Effector memory CD8-positive, alpha-beta T cell (primary cell): Measurements from ENCODE around the gene RAI1.
"Not testable (repeated sequence)": the region's sequence is repeated elsewhere in the genome, so short reads cannot be mapped to it uniquely, and the experiment has no call there.

Experiments used
- ATAC-seq: fragments of 150-1000 bp; cut with Tn5 transposase; replicated peaks from 2 replicates; pipeline ENCODE4 v1.10.0; 2021; ENCODE audit warnings: mild to moderate bottlenecking, moderate library complexity
- DNase-seq, 3 experiments: peaks; one replicate each; pipeline ENCODE4 v3.0.0; 2021
- H3K27ac Mint-ChIP-seq, 2 donors: one replicate each; pipeline ENCODE4 v1.8.0; 2022; ENCODE audit warnings: mild to moderate bottlenecking in 2 of 2, mixed read lengths in 2 of 2, moderate library complexity in 2 of 2
- H3K27me3 Mint-ChIP-seq, 2 donors: one replicate each; pipeline ENCODE4 v1.8.0; 2022; ENCODE audit warnings: mixed read lengths in 2 of 2
- H3K36me3 Mint-ChIP-seq: one replicate; pipeline ENCODE4 v1.8.0; 2022; ENCODE audit warnings: mild to moderate bottlenecking, moderate library complexity, mixed read lengths; ENCODE audit not compliant: insufficient read depth
- H3K4me1 Mint-ChIP-seq, 2 donors: one replicate each; pipeline ENCODE4 v1.8.0; 2022; ENCODE audit warnings: low read depth in 2 of 2, mixed read lengths in 2 of 2
- H3K4me3 Mint-ChIP-seq, 2 donors: one replicate each; pipeline ENCODE4 v1.8.0; 2022; ENCODE audit warnings: mild to moderate bottlenecking in 2 of 2, mixed read lengths in 2 of 2, moderate library complexity in 2 of 2
- H3K9me3 Mint-ChIP-seq, 2 donors: one replicate each; pipeline ENCODE4 v1.8.0; 2022; ENCODE audit warnings: mixed read lengths in 2 of 2

The RAI1 gene

GRCh38 chr17:17800504-17801021, 119.3 kb downstream of the RAI1 start:
- no peaks in the 10 kb centered on the region for H3K4me1 Mint-ChIP-seq
- peaks cover 13% of the 10 kb centered on the region for H3K36me3 Mint-ChIP-seq
- no peak for DNase-seq
- H3K27me3 Mint-ChIP-seq = no peaks in the 10 kb centered on the region
- H3K4me3 Mint-ChIP-seq = no peak overlapping the region
- no peak for ATAC-seq
- no peak overlapping the region for H3K27ac Mint-ChIP-seq
- H3K9me3 Mint-ChIP-seq = no peaks in the 10 kb centered on the region

GRCh38 chr17:17801800-17802481, 120.7 kb downstream of the RAI1 start:
- no peak for ATAC-seq
- no peaks in the 10 kb centered on the region for H3K4me1 Mint-ChIP-seq
- peak overlapping the region in 1 of 2 donors; percentile 78 for H3K27ac Mint-ChIP-seq
- peaks cover 19% of the 10 kb centered on the region for H3K36me3 Mint-ChIP-seq
- no peaks in the 10 kb centered on the region for H3K9me3 Mint-ChIP-seq
- H3K27me3 Mint-ChIP-seq = no peaks in the 10 kb centered on the region
- no peak overlapping the region for H3K4me3 Mint-ChIP-seq
- no peak for DNase-seq

DNA sequence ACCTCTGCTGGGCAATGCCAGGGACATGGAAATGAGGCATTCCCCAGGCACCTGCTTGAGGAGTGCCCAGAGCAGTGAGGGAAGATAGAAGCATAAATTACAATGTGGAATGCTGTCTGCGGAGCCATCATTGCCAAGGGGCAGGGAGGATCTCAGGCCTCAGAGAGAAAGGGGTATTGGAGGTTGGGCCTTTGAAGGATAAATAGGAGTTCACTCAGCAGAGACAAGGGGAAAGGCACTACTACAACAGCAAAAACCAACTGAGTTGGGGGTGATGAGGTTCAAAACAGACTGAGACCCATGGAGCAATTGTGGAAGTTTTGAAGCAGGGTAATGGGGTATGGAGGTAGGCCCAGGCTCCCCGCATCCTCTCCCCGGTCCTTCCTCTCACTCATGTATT, 122.7 kb downstream of the RAI1 start:
- DNase-seq (no peak), ATAC-seq (no peak)
- Mint-ChIP-seq H3K36me3 (peaks cover 30% of the 10 kb centered on the region), H3K9me3 (no peaks in the 10 kb centered on the region), H3K27ac (peak overlapping the region; percentile 13 to 42), H3K4me3 (peak overlapping the region in 1 of 2 donors; percentile 0), H3K4me1 (peaks cover 0 to 5% of the 10 kb centered on the region in 2 donors), H3K27me3 (no peaks in the 10 kb centered on the region)

DNA sequence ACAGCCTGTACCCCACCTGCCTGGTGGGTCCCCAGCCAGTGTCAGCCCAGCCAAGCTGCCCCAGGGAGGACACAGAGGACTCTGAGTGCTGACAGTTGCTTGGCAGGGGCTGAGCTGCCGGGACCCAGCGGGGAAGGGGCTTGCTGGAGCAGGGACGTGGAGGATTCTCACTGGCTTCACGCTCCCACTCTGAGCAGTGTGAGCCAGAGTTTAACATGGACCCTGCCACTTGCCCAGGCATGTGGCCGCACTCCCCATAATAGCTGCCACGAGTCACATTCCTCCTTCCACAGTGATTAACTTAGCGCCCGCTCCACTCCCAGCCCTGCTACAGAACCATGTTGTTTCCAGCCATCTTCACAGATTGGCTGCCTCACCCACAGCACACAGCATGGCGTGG, 124.3 kb downstream of the RAI1 start:
- ATAC-seq (no peak), DNase-seq (no peak)
- H3K4me1 Mint-ChIP-seq = peaks cover 0 to 5% of the 10 kb centered on the region in 2 donors
- no peak overlapping the region for H3K4me3 Mint-ChIP-seq
- peak overlapping the region in 1 of 2 donors; percentile 60 for H3K27ac Mint-ChIP-seq
- peaks cover 44% of the 10 kb centered on the region for H3K36me3 Mint-ChIP-seq
- no peaks in the 10 kb centered on the region for H3K27me3 Mint-ChIP-seq
- no peaks in the 10 kb centered on the region for H3K9me3 Mint-ChIP-seq

- peak overlapping the region in 1 of 2 donors; percentile 60 for H3K27ac Mint-ChIP-seq
- H3K4me3 Mint-ChIP-seq = no peak overlapping the region
- DNase-seq (no peak), ATAC-seq (no peak)
- H3K36me3 Mint-ChIP-seq = peaks cover 49% of the 10 kb centered on the region
- H3K27me3 Mint-ChIP-seq = no peaks in the 10 kb centered on the region
- peaks cover 0 to 5% of the 10 kb centered on the region in 2 donors for H3K4me1 Mint-ChIP-seq
- no peaks in the 10 kb centered on the region for H3K9me3 Mint-ChIP-seq
Observed at GRCh38 chr17:17806035-17806434, 124.8 kb downstream of the RAI1 start.

DNA sequence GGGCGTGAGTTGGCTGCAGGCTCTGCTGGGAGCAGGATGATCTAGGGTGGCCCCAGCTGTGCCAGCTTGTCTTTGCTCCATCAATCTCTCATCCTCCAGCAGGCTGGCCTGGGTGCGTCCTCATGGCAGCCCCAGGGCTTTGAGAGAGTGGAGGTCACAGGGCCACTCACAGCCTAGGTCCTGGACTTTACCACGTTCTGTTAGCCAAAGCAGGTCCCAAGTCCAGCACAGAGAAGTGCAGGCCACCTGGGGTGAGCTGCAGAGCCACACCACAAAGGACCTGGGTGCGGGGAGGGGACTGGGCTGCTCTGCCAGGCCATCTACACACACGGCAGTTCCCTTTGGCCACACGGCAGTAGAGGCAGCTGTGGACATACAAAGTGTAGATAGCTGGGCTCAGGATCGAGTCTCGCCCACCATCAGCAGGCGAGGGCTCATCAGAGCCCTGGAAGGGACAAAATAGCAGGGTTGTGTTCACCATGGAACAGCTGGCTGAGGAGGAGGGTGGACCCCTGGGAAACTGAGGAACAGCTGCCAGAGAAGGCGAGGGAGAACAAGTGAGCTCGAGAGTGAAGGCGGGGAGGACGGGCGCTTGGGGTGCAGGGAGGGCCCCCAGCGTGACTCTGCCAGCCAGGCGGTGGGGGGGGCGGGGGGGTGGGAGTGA, 125.5 kb downstream of the RAI1 start:
- H3K9me3 Mint-ChIP-seq = no peaks in the 10 kb centered on the region
- ATAC-seq = no peak

DNA sequence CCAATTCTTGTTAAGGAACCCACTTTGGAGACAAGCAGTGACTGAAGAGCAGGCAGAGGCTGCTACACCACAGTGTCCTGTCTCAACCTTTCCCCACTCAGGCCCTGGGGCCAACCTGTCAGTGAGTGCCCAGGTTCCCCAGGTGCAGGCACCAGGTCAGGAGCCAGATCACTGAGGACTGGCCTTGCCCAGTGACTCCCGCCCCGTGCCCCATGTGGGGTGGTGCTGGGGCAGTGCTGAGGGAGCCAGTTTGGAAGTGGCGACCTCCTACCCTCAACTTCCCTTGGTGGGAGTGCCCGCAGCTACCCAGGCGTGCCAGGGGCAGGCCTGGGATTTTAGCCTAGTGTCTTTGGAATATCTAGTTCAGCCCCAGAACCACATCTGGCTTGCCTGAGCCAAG, 126.2 kb downstream of the RAI1 start:
- H3K36me3 Mint-ChIP-seq = peaks cover 57% of the 10 kb centered on the region
- no peaks in the 10 kb centered on the region for H3K9me3 Mint-ChIP-seq
- peak overlapping the region; percentile 37 to 49 for H3K27ac Mint-ChIP-seq
- ATAC-seq = no peak
- no peaks in the 10 kb centered on the region for H3K27me3 Mint-ChIP-seq
- H3K4me3 Mint-ChIP-seq = no peak overlapping the region
- no peak for DNase-seq
- peaks cover 0 to 5% of the 10 kb centered on the region in 2 donors for H3K4me1 Mint-ChIP-seq

More for the DNA sequence above, 125.5 kb downstream of the RAI1 start:
- Mint-ChIP-seq H3K36me3 (peaks cover 54% of the 10 kb centered on the region), H3K27me3 (no peaks in the 10 kb centered on the region), H3K4me1 (peaks cover 0 to 5% of the 10 kb centered on the region in 2 donors), H3K27ac (peak overlapping the region in 1 of 2 donors; percentile 60), H3K4me3 (no peak overlapping the region)
- no peak for DNase-seq

- not testable (repeated sequence) for H3K4me1 Mint-ChIP-seq, ATAC-seq, H3K4me3 Mint-ChIP-seq, DNase-seq, H3K9me3 Mint-ChIP-seq, H3K27me3 Mint-ChIP-seq
- Mint-ChIP-seq H3K27ac (peak overlapping the region; percentile 37 to 49), H3K36me3 (peaks cover 58% of the 10 kb centered on the region)
Observed at GRCh38 chr17:17808200-17808599, 126.9 kb downstream of the RAI1 start.

- peak; percentile 13 for ATAC-seq
- peak overlapping the region; percentile 53 to 54 for H3K4me3 Mint-ChIP-seq
Observed at GRCh38 chr17:17808706-17809432, 127.6 kb downstream of the RAI1 start.

GRCh38 chr17:17809531-17810083, 128.3 kb downstream of the RAI1 start:
- Mint-ChIP-seq H3K9me3 (no peaks in the 10 kb centered on the region), H3K27ac (peak overlapping the region in 1 of 2 donors; percentile 80), H3K4me3 (no peak overlapping the region), H3K4me1 (peaks cover 0 to 8% of the 10 kb centered on the region in 2 donors), H3K36me3 (peaks cover 67% of the 10 kb centered on the region), H3K27me3 (no peaks in the 10 kb centered on the region)
- DNase-seq (no peak), ATAC-seq (no peak)

More at GRCh38 chr17:17808706-17809432, 127.6 kb downstream of the RAI1 start:
- Mint-ChIP-seq H3K9me3 (no peaks in the 10 kb centered on the region), H3K27ac (peak overlapping the region; percentile 47 to 60), H3K27me3 (no peaks in the 10 kb centered on the region), H3K36me3 (peaks cover 62% of the 10 kb centered on the region), H3K4me1 (peaks cover 0 to 8% of the 10 kb centered on the region in 2 donors)
- no peak for DNase-seq

DNA sequence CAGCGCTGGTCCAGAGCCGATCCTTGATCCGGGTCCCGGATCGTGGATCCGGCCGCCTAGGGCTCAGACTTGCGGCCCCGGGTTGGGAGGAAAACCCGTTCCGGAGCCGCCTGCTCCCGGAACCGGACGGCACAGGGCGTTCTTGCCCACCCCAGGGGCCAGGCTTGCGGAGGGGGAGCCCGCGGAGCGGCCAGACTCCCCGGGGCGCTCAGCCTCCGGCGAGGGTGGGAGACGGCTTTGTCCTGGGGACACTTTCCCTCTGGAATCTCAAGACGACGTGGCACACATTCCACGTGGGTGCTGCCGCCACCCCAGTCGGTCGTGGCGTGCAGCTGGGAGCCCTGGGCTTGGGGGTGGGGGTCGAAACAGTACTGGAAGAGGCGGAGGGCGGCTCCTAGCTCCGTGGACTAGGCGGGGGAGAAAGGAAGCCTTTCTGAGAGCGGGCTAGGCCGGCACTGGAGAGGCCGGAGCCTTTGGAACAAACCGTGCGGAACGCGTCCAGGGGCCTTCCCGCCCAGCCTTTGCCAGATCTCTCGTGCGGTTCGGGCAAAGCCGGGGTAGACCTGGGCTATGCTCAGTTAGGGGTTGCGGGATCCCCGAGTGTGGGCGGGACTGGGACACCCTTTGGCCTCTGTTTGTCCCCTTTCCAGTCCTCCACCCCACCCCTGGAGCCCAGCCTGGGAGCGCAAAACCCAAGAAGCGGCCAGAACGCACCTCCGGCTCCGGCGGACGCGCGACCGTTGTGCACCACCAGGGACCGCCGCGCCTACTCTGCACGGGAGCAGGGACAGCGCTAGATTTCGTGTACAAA, 129.0 kb downstream of the RAI1 start:
- Mint-ChIP-seq H3K36me3 (peaks cover 74% of the 10 kb centered on the region), H3K27me3 (no peaks in the 10 kb centered on the region), H3K4me3 (peak overlapping the region in 1 of 2 donors; percentile 27), H3K27ac (peak overlapping the region in 1 of 2 donors; percentile 80), H3K9me3 (no peaks in the 10 kb centered on the region), H3K4me1 (peaks cover 0 to 8% of the 10 kb centered on the region in 2 donors)
- ATAC-seq = no peak
- DNase-seq = no peak

GRCh38 chr17:17810895-17811248, 129.6 kb downstream of the RAI1 start:
- H3K9me3 Mint-ChIP-seq = no peaks in the 10 kb centered on the region
- DNase-seq (no peak), ATAC-seq (no peak)
- peak overlapping the region in 1 of 2 donors; percentile 27 for H3K4me3 Mint-ChIP-seq
- H3K27me3 Mint-ChIP-seq = no peaks in the 10 kb centered on the region
- peaks cover 0 to 10% of the 10 kb centered on the region in 2 donors for H3K4me1 Mint-ChIP-seq
- H3K27ac Mint-ChIP-seq = peak overlapping the region; percentile 41 to 80
- peaks cover 79% of the 10 kb centered on the region for H3K36me3 Mint-ChIP-seq
